CD4-positive, CD25-positive, alpha-beta regulatory T cell (primary cell): ENCODE measurements around the gene CLTB. TPM values are rescaled to one million over a fixed set of nuclear protein-coding genes. Genes with fewer than 3 reads are reported as not detected.

ENCODE experiments used
- ATAC-seq, 2 donors: fragments of 150-1000 bp; cut with Tn5 transposase; one replicate each; pipeline ENCODE4 v1.10.0; 2021; ENCODE audit warnings: low read depth in 2 of 2, moderate number of reproducible peaks in 2 of 2, moderate library complexity in 1 of 2
- DNase-seq, 3 donors: peaks; one replicate each; pipeline versions ENCODE4 v3.0.0 to v3.0.0-alpha.2; 2012 to 2022; ENCODE audit warnings: mixed read lengths in 1 of 3
- H3K27ac ChIP-seq: one replicate; pipeline ENCODE4 v1.7.0; 2013; ENCODE audit warnings: mild to moderate bottlenecking, low read length; ENCODE audit not compliant: insufficient read depth, poor library complexity, severe bottlenecking
- H3K27me3 ChIP-seq: one replicate; pipeline ENCODE4 v1.7.0; 2013; ENCODE audit warnings: low read length; ENCODE audit not compliant: control insufficient read depth, insufficient read depth
- H3K36me3 ChIP-seq: one replicate; pipeline ENCODE4 v1.7.0; 2013; ENCODE audit warnings: mild to moderate bottlenecking, low read length, moderate library complexity; ENCODE audit not compliant: control insufficient read depth, insufficient read depth
- H3K4me1 ChIP-seq: 2 replicates; pipeline ENCODE4 v1.7.0; 2013; ENCODE audit warnings: mild to moderate bottlenecking, low read length; ENCODE audit not compliant: insufficient read depth, control insufficient read depth, poor library complexity, severe bottlenecking
- H3K4me3 ChIP-seq: one replicate; pipeline ENCODE4 v1.7.0; 2013; ENCODE audit warnings: low read depth, mild to moderate bottlenecking, low read length, moderate library complexity
- H3K9me3 ChIP-seq, 2 experiments: 1 replicate in 1 of 2; 2 replicates in 1 of 2; pipeline ENCODE4 v1.7.0; 2013; ENCODE audit warnings: low read length in 2 of 2, mild to moderate bottlenecking in 1 of 2, moderate library complexity in 1 of 2; ENCODE audit not compliant: control insufficient read depth in 2 of 2
- H3K27ac Mint-ChIP-seq, 3 donors: one replicate each; pipeline ENCODE4 v1.8.0; 2020 to 2022; ENCODE audit warnings: mild to moderate bottlenecking in 3 of 3, mixed read lengths in 3 of 3, moderate library complexity in 2 of 3
- H3K27me3 Mint-ChIP-seq: one replicate; pipeline ENCODE4 v1.8.0; 2022; ENCODE audit warnings: mild to moderate bottlenecking, mixed read lengths
- H3K36me3 Mint-ChIP-seq: one replicate; pipeline ENCODE4 v1.8.0; 2020; ENCODE audit warnings: mixed read lengths
- H3K4me1 Mint-ChIP-seq, 4 donors: one replicate each; pipeline ENCODE4 v1.8.0; 2020 to 2022; ENCODE audit warnings: mixed read lengths in 4 of 4, mild to moderate bottlenecking in 1 of 4
- H3K4me3 Mint-ChIP-seq, 4 donors: one replicate each; pipeline ENCODE4 v1.8.0; 2020 to 2022; ENCODE audit warnings: mild to moderate bottlenecking in 4 of 4, mixed read lengths in 4 of 4, moderate library complexity in 3 of 4
- H3K9me3 Mint-ChIP-seq, 7 donors: one replicate each; pipeline ENCODE4 v1.8.0; 2020 to 2022; ENCODE audit warnings: mixed read lengths in 7 of 7, mild to moderate bottlenecking in 3 of 7, moderate library complexity in 2 of 7
- polyA plus RNA-seq, 4 donors: library from polyadenylated mRNA; unstranded; fragments of 300-500 nt; fragmentation: Illumina TruSeq; gene quantifications; one replicate each; pipeline ENCODE4 v1.2.3, GENCODE V29; 2021
- total RNA-seq: library from RNA; stranded (reverse); gene quantifications from one replicate; pipeline ENCODE4 v1.2.3, GENCODE V29; 2022

Gene CLTB
- total and polyA plus RNA-seq, 5 donors from 2014 or later = 85.9 to 129 (median 93.4) TPM

GRCh38 chr5:176353533-176353932, 62.8 kb downstream of the CLTB start:
- Mint-ChIP-seq H3K27me3 (no peaks in the 10 kb centered on the region), H3K9me3 (no peaks in the 10 kb centered on the region), H3K4me1 (peaks cover 8 to 45% (median 33%) of the 10 kb centered on the region in 4 donors), H3K36me3 (peaks cover 61% of the 10 kb centered on the region), H3K27ac (peak overlapping the region in 1 of 3 donors; percentile 83), H3K4me3 (no peak overlapping the region)
- H3K4me1 ChIP-seq = no peaks in the 10 kb centered on the region
- H3K36me3 ChIP-seq = peaks cover 91% of the 10 kb centered on the region
- no peak overlapping the region for H3K27ac ChIP-seq
- H3K27me3 ChIP-seq = no peaks in the 10 kb centered on the region
- ATAC-seq (no peak), DNase-seq (no peak)
- no peak overlapping the region for H3K4me3 ChIP-seq
- no peaks in the 10 kb centered on the region for H3K9me3 ChIP-seq

- no peak overlapping the region for H3K27ac ChIP-seq
- Mint-ChIP-seq H3K9me3 (no peaks in the 10 kb centered on the region), H3K4me1 (peaks cover 3 to 36% (median 22%) of the 10 kb centered on the region in 4 donors), H3K27ac (no peak overlapping the region), H3K27me3 (no peaks in the 10 kb centered on the region), H3K36me3 (peaks cover 61% of the 10 kb centered on the region), H3K4me3 (no peak overlapping the region)
- ATAC-seq (no peak), DNase-seq (no peak)
- no peaks in the 10 kb centered on the region for H3K4me1 ChIP-seq
- no peaks in the 10 kb centered on the region for H3K9me3 ChIP-seq
- no peaks in the 10 kb centered on the region for H3K27me3 ChIP-seq
- no peak overlapping the region for H3K4me3 ChIP-seq
- peaks cover 94% of the 10 kb centered on the region for H3K36me3 ChIP-seq
Measured at GRCh38 chr5:176352116-176352878, 64.0 kb downstream of the CLTB start.

- Mint-ChIP-seq H3K9me3 (no peaks in the 10 kb centered on the region), H3K4me1 (peaks cover 0 to 28% (median 17%) of the 10 kb centered on the region in 4 donors), H3K27me3 (no peaks in the 10 kb centered on the region), H3K36me3 (peaks cover 56% of the 10 kb centered on the region), H3K27ac (no peak overlapping the region), H3K4me3 (no peak overlapping the region)
- no peaks in the 10 kb centered on the region for H3K9me3 ChIP-seq
- ATAC-seq (no peak), DNase-seq (no peak)
- H3K27ac ChIP-seq = no peak overlapping the region
- peaks cover 96% of the 10 kb centered on the region for H3K36me3 ChIP-seq
- no peaks in the 10 kb centered on the region for H3K27me3 ChIP-seq
- H3K4me1 ChIP-seq = no peaks in the 10 kb centered on the region
- no peak overlapping the region for H3K4me3 ChIP-seq
Measured at GRCh38 chr5:176350416-176350815, 65.9 kb downstream of the CLTB start.

- no peaks in the 10 kb centered on the region for H3K27me3 Mint-ChIP-seq
- Histone ChIP-seq H3K4me1 (no peaks in the 10 kb centered on the region), H3K4me3 (no peak overlapping the region), H3K27me3 (no peaks in the 10 kb centered on the region), H3K27ac (no peak overlapping the region), H3K9me3 (no peaks in the 10 kb centered on the region), H3K36me3 (peaks cover 34% of the 10 kb centered on the region)
- no peaks in the 10 kb centered on the region for H3K9me3 Mint-ChIP-seq
- no peak for DNase-seq
- H3K36me3 Mint-ChIP-seq = peaks cover 14% of the 10 kb centered on the region
- H3K27ac Mint-ChIP-seq = peak overlapping the region in 2 of 3 donors; percentile 39 to 72
- H3K4me3 Mint-ChIP-seq = no peak overlapping the region
- H3K4me1 Mint-ChIP-seq = peaks cover 0 to 1% (median 0%) of the 10 kb centered on the region in 4 donors
- ATAC-seq = no peak
Measured at GRCh38 chr5:176342766-176343458, 73.4 kb downstream of the CLTB start.

Other genes starting within 250 kb of the CLTB start
- 21.1 TPM for gene SIMC1, start 178.1 kb downstream of the CLTB start, total RNA-seq
- 1 to 10 TPM; 6.1 to 8.4 (median 7.4) TPM for gene SIMC1, start 178.1 kb downstream of the CLTB start, polyA plus RNA-seq
- 60.9 TPM for gene KIAA1191, start 54.8 kb downstream of the CLTB start, total RNA-seq
- 10 to 100 TPM; 59.0 to 68.9 (median 60.9) TPM for gene KIAA1191, start 54.8 kb downstream of the CLTB start, polyA plus RNA-seq
- 4.8 TPM for gene ARL10, start 51.1 kb downstream of the CLTB start, total RNA-seq
- gene ARL10, start 51.1 kb downstream of the CLTB start, polyA plus RNA-seq = 1 to 10 TPM; 1.6 to 2.3 (median 2.1) TPM
- gene NOP16, start 27.9 kb downstream of the CLTB start, total RNA-seq = 15.5 TPM
- 10 to 100 TPM; 13.6 to 41.2 (median 35.1) TPM for gene NOP16, start 27.9 kb downstream of the CLTB start, polyA plus RNA-seq
- 98.9 TPM for gene HIGD2A, start 27.8 kb downstream of the CLTB start, total RNA-seq
- gene HIGD2A, start 27.8 kb downstream of the CLTB start, polyA plus RNA-seq = 100 to 1,000 TPM; 228 to 278 (median 239) TPM
- gene FAF2, start 31.8 kb upstream of the CLTB start, total RNA-seq = 31.8 TPM
- 10 to 100 TPM in 3 of 4 donors, 1 to 10 TPM in 1; 8.8 to 17.3 (median 14.0) TPM for gene FAF2, start 31.8 kb upstream of the CLTB start, polyA plus RNA-seq
- 268 TPM for gene RNF44, start 120.9 kb upstream of the CLTB start, total RNA-seq
- 1 to 10 TPM; 2.3 to 4.3 (median 3.4) TPM for gene RNF44, start 120.9 kb upstream of the CLTB start, polyA plus RNA-seq
- gene CDHR2, start 132.8 kb upstream of the CLTB start, total RNA-seq = 1.3 TPM
- gene CDHR2, start 132.8 kb upstream of the CLTB start, polyA plus RNA-seq = not detected
- gene GPRIN1, start 193.6 kb upstream of the CLTB start, total RNA-seq = 1.9 TPM
- under 1 TPM; 0.24 to 0.87 (median 0.52) TPM for gene GPRIN1, start 193.6 kb upstream of the CLTB start, polyA plus RNA-seq
- not detected for gene SNCB, start 214.0 kb upstream of the CLTB start, total RNA-seq
- not detected for gene SNCB, start 214.0 kb upstream of the CLTB start, polyA plus RNA-seq
- not detected for gene EIF4E1B, start 214.1 kb upstream of the CLTB start, total RNA-seq
- gene EIF4E1B, start 214.1 kb upstream of the CLTB start, polyA plus RNA-seq = not detected
- 34.0 TPM for gene TSPAN17, start 230.9 kb upstream of the CLTB start, total RNA-seq
- gene TSPAN17, start 230.9 kb upstream of the CLTB start, polyA plus RNA-seq = 10 to 100 TPM; 26.0 to 48.8 (median 34.1) TPM